Gastrocnemius medialis (tissue), 4 donors: ENCODE measurements around the gene SORCS1.

Experiments used
- CTCF ChIP-seq, 5 experiments: fragments of 450-650 bp in 3 of 5; fragments of 200-600 bp in 2 of 5; sonication (generic) in 2 of 5; IDR thresholded peaks in 4 of 5; conservative IDR thresholded peaks in 1 of 5; 1 replicate in 4 of 5; 2 replicates in 1 of 5; pipeline ENCODE4 v1.5.1; 2016 to 2019; ENCODE audit warnings: antibody characterized with exemption in 5 of 5, mild to moderate bottlenecking in 3 of 5, moderate library complexity in 3 of 5
- POLR2A ChIP-seq, 2 donors: fragments of 450-650 bp; IDR thresholded peaks; one replicate each; pipeline ENCODE4 v1.6.1; 2017; ENCODE audit warnings: antibody characterized with exemption in 2 of 2, mild to moderate bottlenecking in 2 of 2, moderate library complexity in 2 of 2

- TF ChIP-seq CTCF (IDR thresholded peaks at IDR 0.05 in 4 of 5, conservative IDR thresholded peaks at IDR 0.05 in 1 of 5) (no peak), POLR2A (IDR thresholded peaks at IDR 0.05) (no peak)
Measured at GRCh38 chr10:106557951-106558733, 606.4 kb downstream of the SORCS1 start.
